ENCODE data around the gene PRC1. TPM values are rescaled to one million over a fixed set of nuclear protein-coding genes. Genes with fewer than 3 reads are reported as not detected.
"Not testable (repeated sequence)": the region's sequence is repeated elsewhere in the genome, so short reads cannot be mapped to it uniquely, and the experiment has no call there.

PRC1 gene
- total and polyA plus RNA-seq, 7 donors: 1.8 to 44.2 (median 9.6) TPM

DNA sequence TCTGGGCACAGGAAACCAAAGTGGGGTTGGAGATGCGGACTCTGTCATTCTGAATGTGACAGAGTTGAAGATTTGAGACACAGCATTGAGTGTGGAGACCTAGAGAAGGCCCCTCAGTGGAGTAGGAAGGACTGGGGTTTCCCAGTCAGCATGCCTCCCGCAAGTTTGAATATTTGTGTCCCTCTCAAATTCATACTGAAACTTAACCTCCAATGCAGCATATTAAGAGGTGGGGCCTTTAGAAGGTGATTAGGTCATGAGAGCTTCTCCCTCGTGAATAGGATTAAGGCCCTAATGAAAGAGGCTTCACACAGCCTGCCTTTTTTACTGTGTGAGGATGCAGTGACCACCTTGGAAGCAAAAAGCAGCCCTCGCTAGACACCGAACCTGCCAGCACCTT lies 70.0 kb downstream of the PRC1 start:
- Histone ChIP-seq H3K27ac (no peak overlapping the region), H3K36me3 (peaks cover 10 to 21% (median 14%) of the 10 kb centered on the region in 4 donors), H3K4me1 (peaks cover 0 to 4% (median 2%) of the 10 kb centered on the region in 4 donors), H3K27me3 (no peaks in the 10 kb centered on the region), H3K9me3 (no peaks in the 10 kb centered on the region), H3K4me3 (no peak overlapping the region)
- WGBS, 2 donors: 79 to 88% methylated on average over 5 of the region's 5 CpGs
- DNase-seq: no peak
- TF ChIP-seq, protein P1, sequence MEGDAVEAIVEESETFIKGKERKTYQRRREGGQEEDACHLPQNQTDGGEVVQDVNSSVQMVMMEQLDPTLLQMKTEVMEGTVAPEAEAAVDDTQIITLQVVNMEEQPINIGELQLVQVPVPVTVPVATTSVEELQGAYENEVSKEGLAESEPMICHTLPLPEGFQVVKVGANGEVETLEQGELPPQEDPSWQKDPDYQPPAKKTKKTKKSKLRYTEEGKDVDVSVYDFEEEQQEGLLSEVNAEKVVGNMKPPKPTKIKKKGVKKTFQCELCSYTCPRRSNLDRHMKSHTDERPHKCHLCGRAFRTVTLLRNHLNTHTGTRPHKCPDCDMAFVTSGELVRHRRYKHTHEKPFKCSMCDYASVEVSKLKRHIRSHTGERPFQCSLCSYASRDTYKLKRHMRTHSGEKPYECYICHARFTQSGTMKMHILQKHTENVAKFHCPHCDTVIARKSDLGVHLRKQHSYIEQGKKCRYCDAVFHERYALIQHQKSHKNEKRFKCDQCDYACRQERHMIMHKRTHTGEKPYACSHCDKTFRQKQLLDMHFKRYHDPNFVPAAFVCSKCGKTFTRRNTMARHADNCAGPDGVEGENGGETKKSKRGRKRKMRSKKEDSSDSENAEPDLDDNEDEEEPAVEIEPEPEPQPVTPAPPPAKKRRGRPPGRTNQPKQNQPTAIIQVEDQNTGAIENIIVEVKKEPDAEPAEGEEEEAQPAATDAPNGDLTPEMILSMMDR (IDR thresholded peaks at IDR 0.05): no peak
- TF ChIP-seq EP300 (IDR thresholded peaks at IDR 0.05): no peak
- no peak for TF ChIP-seq POLR2A (IDR thresholded peaks at IDR 0.05)
- TF ChIP-seq POLR2AphosphoS5 (IDR thresholded peaks at IDR 0.05): no peak
- intact Hi-C loops (cut with DNase I): no loop called here

DNA sequence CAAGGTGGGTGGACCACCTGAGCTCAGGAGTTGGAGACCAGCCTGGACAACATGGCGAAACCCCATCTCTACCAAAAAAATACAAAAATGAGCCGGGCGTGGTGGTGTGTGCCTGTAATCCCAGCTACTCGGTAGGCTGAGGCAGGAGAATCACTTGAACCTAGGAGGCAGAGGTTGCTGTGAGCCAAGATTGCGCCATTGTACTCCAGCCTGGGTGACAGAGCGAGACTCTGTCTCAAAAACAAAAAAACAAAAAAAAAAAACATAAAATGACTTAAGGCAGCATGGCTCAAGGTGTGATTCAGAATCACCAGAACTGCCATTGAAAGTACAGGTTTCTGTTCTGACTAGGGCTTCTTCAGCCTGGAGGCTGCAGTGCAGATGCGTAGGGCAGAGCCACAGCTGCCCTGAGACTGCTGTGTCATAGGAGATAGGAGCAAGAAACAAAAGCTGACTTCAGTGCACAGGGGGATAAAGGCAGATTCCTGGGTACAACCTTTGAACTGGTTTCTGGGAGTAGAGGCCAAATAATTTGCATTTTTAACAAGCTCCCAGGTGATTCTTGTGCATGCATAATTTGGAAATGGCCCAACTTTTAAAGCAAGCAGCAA lies 71.5 kb downstream of the PRC1 start:
- DNase-seq; H3K9me3 ChIP-seq; H3K4me1 ChIP-seq; H3K4me3 ChIP-seq; H3K27me3 ChIP-seq; H3K27ac ChIP-seq; intact Hi-C loops (cut with DNase I): not testable (repeated sequence)
- WGBS, 2 donors: 92 to 94% methylated on average over 7 of the region's 7 CpGs
- H3K36me3 ChIP-seq: peaks cover 11 to 36% (median 30%) of the 10 kb centered on the region in 4 donors

DNA sequence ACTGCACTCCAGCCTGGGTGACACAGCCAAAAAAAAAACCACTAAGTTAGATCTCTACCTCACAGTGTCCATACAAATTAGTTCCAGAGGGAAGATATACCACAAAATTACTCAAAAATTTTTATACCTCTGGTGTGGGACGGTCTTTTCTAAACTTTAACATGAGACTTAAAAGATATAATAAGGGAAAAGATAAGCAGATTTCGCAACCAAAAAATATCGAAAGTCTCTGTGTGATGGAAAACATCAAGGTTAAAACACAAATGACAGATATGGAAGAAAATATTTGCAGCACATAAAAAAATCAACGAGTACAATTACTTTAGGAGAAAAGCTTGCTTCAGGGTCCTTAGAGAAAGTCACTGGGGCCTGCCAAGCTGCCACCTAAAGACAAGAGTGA lies 72.4 kb downstream of the PRC1 start:
- TF ChIP-seq, protein P1 (IDR thresholded peaks at IDR 0.05): no peak
- no peak for TF ChIP-seq EP300 (IDR thresholded peaks at IDR 0.05)
- TF ChIP-seq POLR2A (IDR thresholded peaks at IDR 0.05): no peak
- TF ChIP-seq POLR2AphosphoS5 (IDR thresholded peaks at IDR 0.05): no peak
- 87 to 95% methylated on average over 4 of the region's 4 CpGs for WGBS, 2 donors
- Histone ChIP-seq H3K27ac (no peak overlapping the region), H3K4me1 (no peaks in the 10 kb centered on the region), H3K27me3 (no peaks in the 10 kb centered on the region), H3K9me3 (no peaks in the 10 kb centered on the region), H3K36me3 (peaks cover 11 to 46% (median 34%) of the 10 kb centered on the region in 4 donors), H3K4me3 (no peak overlapping the region)
- intact Hi-C loops (cut with DNase I): no loop called here
- no peak for DNase-seq

DNA sequence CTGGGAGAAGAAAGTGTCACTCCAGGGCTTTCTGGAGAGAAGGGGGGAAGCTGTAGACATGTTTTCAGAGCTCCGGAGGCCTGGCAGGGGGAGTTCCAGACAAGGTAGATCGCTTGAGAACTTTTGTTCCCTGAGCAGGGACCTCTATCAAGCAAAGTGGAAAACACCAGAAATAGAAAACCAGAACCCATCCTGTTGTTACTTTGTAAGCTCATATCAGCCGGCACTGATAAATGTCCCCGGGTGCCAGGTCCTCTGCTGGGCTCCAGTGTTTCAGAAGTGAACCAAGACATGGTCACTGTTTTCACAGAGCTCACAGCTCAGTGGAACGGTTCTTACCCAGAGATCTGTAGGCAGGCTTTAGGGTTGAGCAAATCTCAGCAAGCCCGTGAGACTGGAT lies 75.5 kb downstream of the PRC1 start:
- Histone ChIP-seq H3K27me3 (no peaks in the 10 kb centered on the region), H3K9me3 (no peaks in the 10 kb centered on the region), H3K4me3 (no peak overlapping the region), H3K27ac (no peak overlapping the region), H3K4me1 (peaks cover 0 to 5% (median 0%) of the 10 kb centered on the region in 4 donors), H3K36me3 (peaks cover 25 to 76% (median 58%) of the 10 kb centered on the region in 4 donors)
- 94 to 96% methylated on average over 6 of the region's 6 CpGs for WGBS, 2 donors
- intact Hi-C loops (cut with DNase I): no loop called here
- TF ChIP-seq EP300 (IDR thresholded peaks at IDR 0.05): no peak
- TF ChIP-seq, protein P1 (IDR thresholded peaks at IDR 0.05): no peak
- TF ChIP-seq POLR2AphosphoS5 (IDR thresholded peaks at IDR 0.05): no peak
- no peak for TF ChIP-seq POLR2A (IDR thresholded peaks at IDR 0.05)
- no peak for DNase-seq

DNA sequence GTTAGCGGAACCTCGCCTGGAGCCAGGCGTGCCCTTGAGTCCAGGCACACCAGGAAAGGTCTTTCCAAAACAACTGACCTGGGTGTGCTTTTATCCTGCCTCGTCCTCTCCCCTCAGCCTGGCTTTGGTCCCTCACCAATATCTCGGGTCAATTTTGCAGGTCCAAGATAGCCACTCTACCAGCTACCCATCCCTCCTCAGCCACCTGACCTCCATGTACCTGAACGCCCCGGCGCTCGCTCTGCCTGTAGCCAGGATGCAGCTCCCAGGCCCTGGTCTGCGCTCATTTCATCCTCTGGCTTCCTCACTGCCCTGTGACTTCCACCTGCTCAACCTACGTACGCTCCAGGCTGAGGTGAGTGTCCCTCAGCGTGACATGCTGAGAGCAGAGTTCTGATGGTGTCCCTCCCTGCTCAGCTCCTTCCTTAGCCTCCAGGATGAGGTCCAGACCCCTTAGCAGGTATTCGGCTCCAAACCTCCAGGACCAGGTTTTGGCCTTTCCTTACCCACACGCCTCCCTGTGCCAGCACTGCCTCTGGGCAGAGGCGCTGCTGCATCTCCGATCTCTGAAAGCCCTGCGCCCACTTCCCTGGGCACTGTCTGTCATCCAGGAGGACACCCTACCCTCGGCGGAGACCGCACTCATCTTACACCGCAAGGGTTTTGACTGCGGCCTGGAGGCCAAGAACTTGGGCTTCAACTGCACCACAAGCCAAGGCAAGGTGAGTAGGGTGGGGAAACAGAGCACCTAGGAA lies 76.1 kb downstream of the PRC1 start:
- Histone ChIP-seq H3K4me1 (peaks cover 0 to 5% (median 0%) of the 10 kb centered on the region in 4 donors), H3K4me3 (no peak overlapping the region), H3K27me3 (no peaks in the 10 kb centered on the region), H3K36me3 (peaks cover 31 to 82% (median 64%) of the 10 kb centered on the region in 4 donors), H3K9me3 (no peaks in the 10 kb centered on the region), H3K27ac (no peak overlapping the region)
- no peak for TF ChIP-seq POLR2AphosphoS5 (IDR thresholded peaks at IDR 0.05)
- TF ChIP-seq, protein P1 (IDR thresholded peaks at IDR 0.05): no peak
- no peak for TF ChIP-seq POLR2A (IDR thresholded peaks at IDR 0.05)
- no peak for TF ChIP-seq EP300 (IDR thresholded peaks at IDR 0.05)
- DNase-seq: no peak
- 97 to 98% methylated on average over 23 of the region's 23 CpGs for WGBS, 2 donors
- intact Hi-C loops (cut with DNase I): no loop called here

All from sigmoid colon (tissue), 7 donors.